A549 (cell line): Measurements from ENCODE around the gene THAP7. TPM values are rescaled to one million over a fixed set of nuclear protein-coding genes. Genes with fewer than 3 reads are reported as not detected.

ENCODE experiments used
- ATAC-seq, 2 experiments: fragments of 200-7000 bp in 1 of 2; fragments of >200 bp in 1 of 2; cut with Nextera tagmentation in 1 of 2; cut with Tn5 transposase in 1 of 2; 3 replicates each; pipeline versions ENCODE4 v1.8.0 to v1.9.1; 2018 to 2020; ENCODE audit warnings: mild to moderate bottlenecking in 1 of 2, moderate library complexity in 1 of 2
- CTCF ChIA-PET: fragments of 300-600 bp; sonication (Branson Sonifier 250); formaldehyde crosslinking; extraction: SDS; loops from one replicate; lab custom pipeline; 2021; ENCODE audit warnings: antibody characterized with exemption, inconsistent platforms; lab: Yijun Ruan, JAX
- POLR2A ChIA-PET: fragments of 350-600 bp; formaldehyde crosslinking; extraction: SDS; loops from one replicate; lab custom pipeline; 2021; ENCODE audit warnings: antibody characterized with exemption, inconsistent platforms; lab: Yijun Ruan, JAX
- DNase-seq, 2 experiments: peaks; one replicate each; pipeline versions ENCODE4 v3.0.0 to v3.0.0-alpha.2; 2011 to 2016; ENCODE audit warnings: low read depth in 1 of 2, low spot score in 1 of 2
- FAIRE-seq: peaks from 2 replicates; lab custom pipeline; 2011; peaks lifted over from hg19 to GRCh38; lab: Jason Lieb, UNC
- H3K27ac ChIP-seq, 2 experiments: fragments of >200 bp; sonication (Bioruptor Twin); formaldehyde crosslinking; 3 replicates each; pipeline ENCODE4 v1.5.1; 2016 to 2017
- H3K4me1 ChIP-seq: fragments of >200 bp; sonication (Bioruptor Twin); formaldehyde crosslinking; 3 replicates; pipeline ENCODE4 v1.6.1; 2016
- H3K4me2 ChIP-seq: fragments of >200 bp; sonication (Bioruptor Twin); formaldehyde crosslinking; 3 replicates; pipeline ENCODE4 v1.6.1; 2016
- H3K4me3 ChIP-seq: fragments of >200 bp; sonication (Bioruptor Twin); formaldehyde crosslinking; 3 replicates; pipeline ENCODE4 v1.5.1; 2016
- H3K9me3 ChIP-seq: fragments of >200 bp; sonication (Bioruptor Twin); formaldehyde crosslinking; 3 replicates; pipeline ENCODE4 v1.6.1; 2016
- CBX2 ChIP-seq: fragments of 200-600 bp; sonication (generic); IDR thresholded peaks from 2 replicates; pipeline ENCODE4 v1.6.1; 2016; ENCODE audit warnings: low read depth, mild to moderate bottlenecking, borderline replicate concordance
- CEBPB ChIP-seq, 2 experiments: fragments of >200 bp in 1 of 2; sonication (Bioruptor Twin) in 1 of 2; formaldehyde crosslinking in 1 of 2; IDR thresholded peaks; 2 replicates each; pipeline ENCODE4 v1.6.1; 2012 to 2016
- CHD2 ChIP-seq: fragments of 150-350 bp; IDR thresholded peaks from 2 replicates; pipeline ENCODE4 v1.6.1; 2014; ENCODE audit warnings: low read length; ENCODE audit not compliant: partially characterized antibody
- EHMT2 ChIP-seq: fragments of 200-600 bp; sonication (generic); IDR thresholded peaks from 2 replicates; pipeline ENCODE4 v1.6.1; 2016; ENCODE audit warnings: antibody characterized with exemption, low read depth, mild to moderate bottlenecking, moderate library complexity
- FOSB ChIP-seq: fragments of 250-450 bp; sonication (Bioruptor Pico); IDR thresholded peaks from 2 replicates; pipeline ENCODE4 v1.5.0; 2020; ENCODE audit warnings: mild to moderate bottlenecking, moderate library complexity
- FOSL2 ChIP-seq, 2 experiments: fragments of 450-650 bp in 1 of 2; fragments of >200 bp in 1 of 2; sonication (Bioruptor Twin) in 1 of 2; formaldehyde crosslinking; IDR thresholded peaks; 2 replicates each; pipeline versions ENCODE4 v1.5.0 to v1.6.1; 2016 to 2020; ENCODE audit warnings: mild to moderate bottlenecking in 1 of 2, moderate library complexity in 1 of 2
- HEYL ChIP-seq: fragments of 250-450 bp; sonication (Bioruptor Pico); IDR thresholded peaks from 2 replicates; pipeline ENCODE4 v1.8.0; 2021; ENCODE audit warnings: mild to moderate bottlenecking, moderate library complexity
- HMGXB4 ChIP-seq: fragments of 250-450 bp; sonication (Bioruptor Pico); IDR thresholded peaks from 2 replicates; pipeline ENCODE4 v1.5.0; 2021; ENCODE audit warnings: mild to moderate bottlenecking, moderate library complexity, borderline replicate concordance
- KDM1A ChIP-seq: fragments of 200-600 bp; sonication (generic); IDR thresholded peaks from 2 replicates; pipeline ENCODE4 v1.6.1; 2016; ENCODE audit warnings: low read depth, mild to moderate bottlenecking
- MAFK ChIP-seq: fragments of 450-650 bp; IDR thresholded peaks from 2 replicates; pipeline ENCODE4 v1.6.1; 2014; ENCODE audit not compliant: partially characterized antibody
- NPAS2 ChIP-seq: fragments of 250-450 bp; sonication (Bioruptor Pico); IDR thresholded peaks from 2 replicates; pipeline ENCODE4 v1.8.0; 2022; ENCODE audit warnings: mild to moderate bottlenecking, moderate library complexity, borderline replicate concordance
- NR3C1 ChIP-seq: fragments of >200 bp; sonication (Bioruptor Twin); formaldehyde crosslinking; IDR thresholded peaks from 3 replicates; pipeline ENCODE4 v1.6.1; 2017
- POLR2AphosphoS2 ChIP-seq: conservative IDR thresholded peaks from 2 replicates; pipeline ENCODE4 v1.6.1; 2012; ENCODE audit warnings: low read length, improper control_type of control experiment, inconsistent platforms
- RARB ChIP-seq: fragments of 250-450 bp; sonication (Bioruptor Pico); IDR thresholded peaks from 2 replicates; pipeline ENCODE4 v1.8.0; 2021; ENCODE audit warnings: mild to moderate bottlenecking, moderate library complexity
- RCOR1 ChIP-seq: fragments of 150-350 bp; IDR thresholded peaks from 2 replicates; pipeline ENCODE4 v1.6.1; 2014; ENCODE audit warnings: antibody characterized with exemption, low read length, low read depth
- RFX5 ChIP-seq: fragments of 450-650 bp; IDR thresholded peaks from 2 replicates; pipeline ENCODE4 v1.7.1; 2014; ENCODE audit warnings: antibody characterized with exemption, mild to moderate bottlenecking, moderate library complexity
- SMC3 ChIP-seq: fragments of >200 bp; sonication (Bioruptor Twin); formaldehyde crosslinking; IDR thresholded peaks from 3 replicates; pipeline ENCODE4 v1.6.1; 2018; ENCODE audit warnings: inconsistent platforms
- USF2 ChIP-seq: fragments of 450-650 bp; IDR thresholded peaks from 2 replicates; pipeline ENCODE4 v1.6.1; 2014; ENCODE audit warnings: antibody characterized with exemption
- ZNF302 ChIP-seq: fragments of 250-450 bp; sonication (Bioruptor Pico); IDR thresholded peaks from 2 replicates; pipeline ENCODE4 v1.9.0; 2021; ENCODE audit warnings: inconsistent platforms, mild to moderate bottlenecking, moderate library complexity
- WGBS: methylation state at CpG from one replicate; pipeline ENCODE4 v1.1.6; 2017; ENCODE audit errors: missing lambda C conversion rate; 5-methylcytosine and 5-hydroxymethylcytosine counted together
- polyA plus RNA-seq, 4 experiments: library from polyadenylated mRNA; depleted of rRNA in 3 of 4; stranded (reverse); fragments of >200 nt; fragmentation: RNase III in 1 of 4; extraction: RNeasy Plus Mini Kit Qiagen cat#74134 plus additional on column Dnase treatment in 1 of 4; gene quantifications; 2 replicates in 3 of 4; 3 replicates in 1 of 4; pipeline ENCODE4 v1.2.3, GENCODE V29; 2011 to 2017
- TF ChIP-seq, protein P1 (sequence below): IDR thresholded peaks from 2 replicates; pipeline ENCODE4 v1.6.1; 2012

Gene THAP7
- polyA plus RNA-seq, 2 of the 4 experiments (the other 2 are of a cell fraction): 15.9 to 22.7 TPM

GRCh38 chr22:20960609-20961008, 41.3 kb downstream of the THAP7 start:
- H3K4me3 ChIP-seq: no peak overlapping the region
- peaks cover 11% of the 10 kb centered on the region for H3K4me1 ChIP-seq
- TF ChIP-seq, protein P1, sequence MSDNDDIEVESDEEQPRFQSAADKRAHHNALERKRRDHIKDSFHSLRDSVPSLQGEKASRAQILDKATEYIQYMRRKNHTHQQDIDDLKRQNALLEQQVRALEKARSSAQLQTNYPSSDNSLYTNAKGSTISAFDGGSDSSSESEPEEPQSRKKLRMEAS: no peak
- TF ChIP-seq EHMT2: no peak
- TF ChIP-seq FOSB (CRISPR knock-in tag): no peak
- no peak for TF ChIP-seq CHD2
- no peak for TF ChIP-seq HMGXB4 (CRISPR knock-in tag)
- no peak for TF ChIP-seq RFX5
- no peak for TF ChIP-seq USF2
- TF ChIP-seq FOSL2 (IDR thresholded peaks at IDR 0.05): no peak
- no peak for TF ChIP-seq FOSL2 (CRISPR knock-in tag; IDR thresholded peaks at IDR 0.05)
- TF ChIP-seq ZNF302: no peak
- no peak for TF ChIP-seq RARB (CRISPR knock-in tag)
- no peak for TF ChIP-seq MAFK
- no peak for TF ChIP-seq NPAS2 (CRISPR knock-in tag)
- H3K27ac ChIP-seq: no peak overlapping the region
- WGBS: 94% methylated on average over 1 of the region's 4 CpGs
- no peak overlapping the region for H3K4me2 ChIP-seq
- ATAC-seq (no peak), FAIRE-seq (no peak), DNase-seq (no peak)
- CTCF ChIA-PET: interaction anchor here (0.5 to 4.2 kb wide), 9 partner anchors 13 to 139 kb away, joined by 3 to 24 read pairs (median 6); partner anchors contain the start of genes CRKL and LZTR1
- POLR2A ChIA-PET: no interaction called here
- no peaks in the 10 kb centered on the region for H3K9me3 ChIP-seq

DNA sequence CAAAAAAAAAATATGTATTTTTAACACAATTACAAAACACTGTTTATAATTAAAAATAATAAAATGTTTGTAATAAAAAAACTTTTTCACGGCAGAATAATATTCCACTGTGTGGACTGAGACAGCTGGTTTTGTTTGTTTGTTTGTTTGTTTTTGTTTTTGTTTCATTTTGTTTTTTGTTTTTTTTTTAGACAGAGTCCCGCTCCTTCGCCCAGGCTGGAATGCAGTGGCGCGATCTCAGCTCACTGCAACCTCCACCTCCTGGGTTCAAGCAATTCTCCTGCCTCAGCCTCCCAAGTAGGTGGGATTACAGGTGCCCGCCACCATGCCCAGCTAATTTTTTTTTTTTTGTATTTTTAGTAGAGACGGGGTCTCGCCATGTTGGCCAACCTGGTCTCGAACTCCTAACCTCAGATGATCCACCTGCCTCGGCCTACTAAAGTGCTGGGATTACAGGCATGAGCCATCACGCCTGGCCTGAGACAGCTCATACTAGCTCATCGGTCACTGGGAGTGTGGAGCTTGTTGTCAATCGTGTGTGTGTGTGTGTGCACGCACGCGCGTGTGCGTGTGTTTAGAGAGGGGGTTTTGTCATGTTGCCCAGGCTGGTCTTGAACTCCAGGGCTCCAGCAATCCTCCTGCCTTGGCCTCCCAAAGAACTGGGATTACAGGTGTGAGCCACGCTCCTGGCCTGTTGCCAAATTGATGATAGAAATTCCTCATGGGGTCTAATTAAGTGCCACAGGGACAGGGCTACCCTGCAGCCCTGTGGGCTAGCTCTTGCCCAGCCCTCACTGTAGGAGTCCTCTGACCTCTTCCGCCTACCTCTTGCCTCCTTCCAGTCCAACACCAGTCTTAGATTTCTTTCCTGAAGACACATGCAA, 42.1 kb downstream of the THAP7 start:
- Histone ChIP-seq H3K4me2 (no peak overlapping the region), H3K4me1 (peaks cover 11% of the 10 kb centered on the region), H3K4me3 (no peak overlapping the region), H3K27ac (no peak overlapping the region), H3K9me3 (no peaks in the 10 kb centered on the region)
- DNase-seq (no peak), FAIRE-seq (no peak), ATAC-seq (no peak)
- WGBS: 93% methylated on average over 20 of the region's 20 CpGs
- TF ChIP-seq CBX2 (no peak), USF2 (no peak), SMC3 (no peak), CEBPB (IDR thresholded peaks at IDR 0.05) (no peak), KDM1A (no peak), MAFK (no peak), ZNF302 (no peak), HEYL (CRISPR knock-in tag) (no peak), POLR2AphosphoS2 (no peak), NR3C1 (no peak), RCOR1 (no peak)
- POLR2A ChIA-PET: interaction anchor here (2.7 kb wide), 1 partner anchor 22 kb away, joined by 19 read pairs; the partner anchor contains the start of gene LZTR1
- CTCF ChIA-PET: interaction anchor here (0.6 to 4.2 kb wide), 7 partner anchors 10 to 122 kb away, joined by 3 to 24 read pairs (median 7); partner anchors contain the start of genes CRKL and LZTR1
